Psoas muscle (tissue), 8 donors: Measurements from ENCODE around the gene RPP25L. TPM values are rescaled to one million over a fixed set of nuclear protein-coding genes. Genes with fewer than 3 reads are reported as not detected.

Experiments
- ATAC-seq, 4 donors: fragments of 200-7000 bp; cut with Tn5 transposase; one replicate each; pipeline ENCODE4 v1.9.1; 2020; ENCODE audit warnings: moderate library complexity in 3 of 4, mild to moderate bottlenecking in 2 of 4
- DNase-seq, 2 donors: peaks; one replicate each; pipeline ENCODE4 v3.0.0-alpha.2; 2020
- H3K27ac ChIP-seq: fragments of 200-600 bp; one replicate; pipeline ENCODE4 v1.8.0; 2022
- H3K27me3 ChIP-seq, 3 donors: fragments of 200-600 bp in 1 of 3; one replicate each; pipeline versions ENCODE4 v1.6.1 to v1.8.0; 2013 to 2022; ENCODE audit warnings: low read length in 2 of 3, mild to moderate bottlenecking in 2 of 3, moderate library complexity in 1 of 3; ENCODE audit not compliant: insufficient read depth in 3 of 3
- H3K36me3 ChIP-seq, 2 donors: fragments of 200-600 bp in 1 of 2; one replicate each; pipeline versions ENCODE4 v1.6.1 to v1.8.0; 2013 to 2022; ENCODE audit warnings: low read depth in 1 of 2, mild to moderate bottlenecking in 1 of 2, moderate library complexity in 1 of 2; ENCODE audit not compliant: insufficient read depth in 1 of 2
- H3K4me1 ChIP-seq: fragments of 200-600 bp; one replicate; pipeline ENCODE4 v1.8.0; 2022
- H3K4me3 ChIP-seq: fragments of 200-600 bp; one replicate; pipeline ENCODE4 v1.8.0; 2022; ENCODE audit warnings: mild to moderate bottlenecking
- H3K9me3 ChIP-seq: fragments of 200-600 bp; one replicate; pipeline ENCODE4 v1.8.0; 2022
- CTCF ChIP-seq: fragments of 200-600 bp; IDR thresholded peaks from one replicate; pipeline ENCODE4 v1.8.0; 2022; ENCODE audit warnings: antibody characterized with exemption
- WGBS, 3 donors: extraction: QIAGEN DNeasy Blood & Tissue Kit; methylation state at CpG; one replicate each; pipeline versions ENCODE4 v1.1.6 to v1.1.7; 2013; 5-methylcytosine and 5-hydroxymethylcytosine counted together
- intact Hi-C, 2 donors: fragments of 100-400 bp; cut with DNase I; formaldehyde crosslinking; loops; one replicate each; pipeline versions ENCODE4 v1.11.0 to v1.14.2; 2022
- polyA plus RNA-seq, 3 donors: library from polyadenylated mRNA; stranded (reverse); fragments of 200-250 nt; gene quantifications; one replicate each; pipeline ENCODE4 v1.2.3, GENCODE V29; 2013
- total RNA-seq, 4 donors: library from RNA; stranded (reverse); fragmentation: NEBNext Ultra II Directional in 2 of 4; extraction: Animal tissue kit (Norgen Biotek cat#: 25700) in 2 of 4; gene quantifications; one replicate each; pipeline versions ENCODE4 v1.2.1 to v1.2.4, GENCODE V29; 2021 to 2023
- donor health status: healthy with polysubstance abuse.
- donor health status: DM: no; HTN: no; CAD: no; lungs with moderate emphysema.
- donor health status: Bipolar disorder and iron deficiency.
- donor health status: healthy.
- donor health status: DM: yes; HTN: yes; CAD: no.
- donor health status: DM: no; HTN: no; CAD: no.
- donor health status: DM: no; HTN: no; CAD: no.
- donor health status: DM: yes; HTN: yes; CAD: no.

RPP25L gene
- total and polyA plus RNA-seq, 7 donors, result 58.5 to 124 (median 69.7) TPM

- ATAC-seq, result no peak
- intact Hi-C loops, result no loop called here
- TF ChIP-seq CTCF, result no peak
- no peak for DNase-seq
- Histone ChIP-seq H3K4me3 (no peak overlapping the region), H3K4me1 (peaks cover 12% of the 10 kb centered on the region), H3K27me3 (peaks cover 0 to 84% (median 39%) of the 10 kb centered on the region in 3 donors), H3K27ac (no peak overlapping the region), H3K36me3 (no peaks in the 10 kb centered on the region), H3K9me3 (no peaks in the 10 kb centered on the region)
- 58 to 70% (median 67%) methylated on average over 2 to 3 of the region's 3 CpGs for WGBS, 3 donors
Measured at GRCh38 chr9:34625186-34625486, 13.2 kb upstream of the RPP25L start.

- DNase-seq (no peak), ATAC-seq (no peak)
- H3K36me3 ChIP-seq, result no peaks in the 10 kb centered on the region
- H3K9me3 ChIP-seq, result no peaks in the 10 kb centered on the region
- H3K4me3 ChIP-seq, result no peak overlapping the region
- no peak overlapping the region for H3K27ac ChIP-seq
- peaks cover 13% of the 10 kb centered on the region for H3K4me1 ChIP-seq
- intact Hi-C loops, result no loop called here
- no peak for TF ChIP-seq CTCF
- peaks cover 0 to 79% (median 39%) of the 10 kb centered on the region in 3 donors for H3K27me3 ChIP-seq
- 20 to 25% (median 25%) methylated on average over 39 of the region's 39 CpGs for WGBS, 3 donors
Measured at GRCh38 chr9:34624475-34625185, 12.7 kb upstream of the RPP25L start.

DNA sequence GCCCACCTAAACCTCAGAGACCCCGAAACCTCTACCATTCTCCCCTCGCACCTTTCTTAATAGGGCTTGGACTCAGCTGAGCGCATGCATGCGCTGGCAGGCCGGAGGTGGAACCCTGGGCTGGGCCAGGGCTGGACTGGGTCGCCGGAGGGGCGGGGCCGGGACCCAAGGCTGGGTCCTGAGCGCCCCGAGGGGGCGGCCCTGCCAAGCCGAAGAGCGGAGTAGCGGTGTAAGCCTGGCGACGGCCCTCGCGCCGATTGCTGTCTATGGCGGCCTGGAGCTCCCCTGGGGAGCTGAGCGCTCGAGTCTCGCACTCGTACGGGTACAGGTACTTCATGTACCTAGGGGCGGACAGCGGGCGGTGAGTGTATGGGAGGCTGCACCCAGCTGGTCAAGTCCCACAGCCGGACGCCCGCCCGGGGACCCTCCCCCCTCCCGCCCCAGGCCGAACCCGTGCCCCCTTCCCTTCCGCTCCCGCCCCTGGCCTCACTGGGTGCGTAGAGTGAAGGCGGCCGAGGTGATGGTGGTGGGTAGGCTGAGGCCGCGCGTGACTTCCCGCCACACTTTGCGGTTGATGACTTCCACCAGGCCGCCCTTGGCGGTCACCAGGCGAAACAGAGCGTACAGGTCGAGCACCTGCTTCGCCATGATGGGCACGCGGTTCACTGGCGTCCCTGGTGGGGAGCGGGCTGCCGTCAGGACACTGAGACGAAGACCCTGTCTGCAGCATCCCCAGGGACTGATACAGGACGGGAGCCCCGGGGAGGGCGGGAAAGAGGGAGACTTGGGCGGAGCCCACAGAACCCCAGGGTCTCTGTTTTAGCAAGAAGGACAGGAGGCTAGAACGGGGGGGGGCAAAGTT, 11.7 kb upstream of the RPP25L start:
- Histone ChIP-seq H3K27me3 (peaks cover 0 to 69% (median 37%) of the 10 kb centered on the region in 3 donors), H3K4me3 (peak overlapping the region; percentile 32), H3K4me1 (peaks cover 22% of the 10 kb centered on the region), H3K9me3 (no peaks in the 10 kb centered on the region), H3K27ac (no peak overlapping the region), H3K36me3 (peaks cover 0 to 4% of the 10 kb centered on the region in 2 donors)
- ATAC-seq, result no peak
- 6 to 11% (median 9%) methylated on average over 56 to 63 of the region's 63 CpGs for WGBS, 3 donors
- intact Hi-C loops, result no loop called here
- DNase-seq, result no peak
- no peak for TF ChIP-seq CTCF

DNA sequence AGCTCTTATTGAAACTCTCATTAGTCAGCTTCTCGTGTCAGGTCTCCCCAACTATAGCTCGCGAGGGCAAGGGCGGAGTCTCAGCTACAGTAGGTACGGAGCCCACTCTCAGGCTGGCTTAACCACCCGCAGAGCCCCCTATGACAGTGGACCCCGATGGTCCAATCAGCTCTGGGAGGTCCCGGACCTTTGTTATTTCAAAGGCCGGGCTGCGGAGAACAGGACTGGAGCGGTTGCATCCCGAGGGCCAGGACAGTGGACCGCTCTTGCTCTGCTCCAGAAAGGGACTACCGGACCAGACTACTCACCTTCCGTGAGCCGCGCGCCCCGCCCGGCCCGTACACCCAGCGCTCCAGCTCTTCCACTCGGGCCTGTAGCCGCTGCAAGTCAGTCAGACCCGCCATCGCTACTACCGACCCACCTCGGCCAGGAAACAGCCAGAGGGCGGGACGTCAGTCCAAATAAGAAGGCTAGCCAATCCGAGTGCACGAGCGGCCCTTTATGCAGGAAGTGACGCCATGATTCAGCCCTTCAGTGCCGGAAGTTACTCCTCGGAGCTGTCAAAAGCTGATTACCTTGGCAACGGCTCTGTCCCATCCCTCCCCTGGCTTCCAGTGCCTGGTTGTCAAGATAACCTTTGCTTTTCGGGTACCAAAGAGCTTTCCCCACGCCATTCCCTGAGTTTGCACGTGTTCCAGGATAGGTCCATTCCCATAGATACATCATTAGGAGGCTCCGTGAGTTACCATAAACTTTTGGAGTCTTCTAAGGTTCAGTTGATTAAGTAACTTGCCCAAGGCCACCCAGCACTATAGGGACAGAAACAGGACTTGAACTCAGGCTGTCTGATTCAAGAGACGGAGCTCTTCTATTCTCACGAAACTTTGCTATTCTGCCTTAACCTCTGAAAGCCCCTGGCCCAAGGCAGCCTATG, 8.4 kb upstream of the RPP25L start, which contains the start of gene DCTN3:
Gene DCTN3 (minus strand): TSS at position 435 of the 934 bp plus-strand sequence. CDS start 31 bp downstream, at position 404.
- intact Hi-C loops, result no loop called here
- Histone ChIP-seq H3K27me3 (peaks cover 0 to 36% (median 16%) of the 10 kb centered on the region in 3 donors), H3K4me1 (peaks cover 18% of the 10 kb centered on the region), H3K36me3 (peaks cover 3 to 37% of the 10 kb centered on the region in 2 donors), H3K27ac (peak within 1 kb of the TSS; percentile 56), H3K9me3 (no peaks in the 10 kb centered on the region), H3K4me3 (peak within 1 kb of the TSS; percentile 89)
- DNase-seq (peak; percentile 91 to 95), ATAC-seq (peak; percentile 97 to 100 (median 100))
- TF ChIP-seq CTCF, result no peak
- 5 to 6% (median 5%) methylated on average over 43 of the region's 43 CpGs for WGBS, 3 donors
